Fibroblast of the aortic adventitia (primary cell): ENCODE results near the gene USP53. TPM values are rescaled to one million over a fixed set of nuclear protein-coding genes. Genes with fewer than 3 reads are reported as not detected.

Experiments
- DNase-seq: peaks from one replicate; pipeline ENCODE4 v3.0.0-alpha.2; 2010; ENCODE audit warnings: low read depth
- H3K4me3 ChIP-seq: 2 replicates; pipeline ENCODE4 v1.5.1; 2011; ENCODE audit warnings: low read depth, mild to moderate bottlenecking, control low read depth, low read length, moderate library complexity
- CTCF ChIP-seq: IDR thresholded peaks from 2 replicates; pipeline ENCODE4 v1.5.1; 2011; ENCODE audit warnings: mild to moderate bottlenecking, low read length, control low read depth, inconsistent platforms; ENCODE audit not compliant: insufficient read depth
- total RNA-seq: library from RNA; depleted of rRNA; stranded (reverse); fragments of >200 nt; gene quantifications from 2 replicates; pipeline ENCODE4 v1.2.3, GENCODE V29; 2012; ENCODE audit warnings: low replicate concordance

USP53 gene
- total RNA-seq, 1 donor, result 69.2 TPM

GRCh38 chr4:119307606-119308005, 95.1 kb downstream of the USP53 start:
- H3K4me3 ChIP-seq, result no peak overlapping the region
- TF ChIP-seq CTCF, result no peak
- no peak for DNase-seq

GRCh38 chr4:119310826-119311225, 98.3 kb downstream of the USP53 start:
- no peak for DNase-seq
- no peak for TF ChIP-seq CTCF
- H3K4me3 ChIP-seq, result no peak overlapping the region

- no peak overlapping the region for H3K4me3 ChIP-seq
- TF ChIP-seq CTCF, result no peak
- DNase-seq, result no peak
Observed at GRCh38 chr4:119313237-119313636, 100.7 kb downstream of the USP53 start.

- peak; percentile 59 for TF ChIP-seq CTCF
- no peak overlapping the region for H3K4me3 ChIP-seq
- peak; percentile 76 for DNase-seq
Observed at GRCh38 chr4:119314356-119314755, 101.8 kb downstream of the USP53 start.

- peak; percentile 40 for DNase-seq
- H3K4me3 ChIP-seq, result no peak overlapping the region
- TF ChIP-seq CTCF, result no peak
Observed at GRCh38 chr4:119315036-119315435, 102.5 kb downstream of the USP53 start.

- H3K4me3 ChIP-seq, result no peak overlapping the region
- no peak for TF ChIP-seq CTCF
- no peak for DNase-seq
Observed at GRCh38 chr4:119317990-119318389, 105.5 kb downstream of the USP53 start.

- no peak for DNase-seq
- H3K4me3 ChIP-seq, result no peak within 1 kb of the TSS
- TF ChIP-seq CTCF, result no peak
Observed at GRCh38 chr4:119321921-119322687, 109.6 kb downstream of the USP53 start, which contains the start of gene FABP2. TSS of gene FABP2 (minus strand) at chr4:119322138. CDS start at chr4:119322102, 36 bp downstream.
